GM19467 (cell line): ENCODE data around the gene ALKBH3.

Source experiments
- ATAC-seq: cut with Tn5 transposase; IDR thresholded peaks from one replicate; pipeline ENCODE4 v1.9.1; 2021; ENCODE audit warnings: mild to moderate bottlenecking, moderate library complexity; ENCODE audit not compliant: unreplicated experiment

Gene ALKBH3

GRCh38 chr11:43892851-43893250, 12.2 kb downstream of the ALKBH3 start:
- ATAC-seq, result no peak

GRCh38 chr11:43894546-43894945, 13.9 kb downstream of the ALKBH3 start:
- no peak for ATAC-seq

- ATAC-seq, result no peak
These were observed 15.0 kb downstream of the ALKBH3 start for GRCh38 chr11:43895601-43896000.

- no peak for ATAC-seq
These were observed 17.9 kb downstream of the ALKBH3 start for GRCh38 chr11:43898574-43898973.

GRCh38 chr11:43899094-43899493, 18.5 kb downstream of the ALKBH3 start:
- ATAC-seq, result no peak

- no peak for ATAC-seq
These were observed 20.9 kb downstream of the ALKBH3 start for GRCh38 chr11:43901551-43901950.

- ATAC-seq, result no peak
These were observed 22.4 kb downstream of the ALKBH3 start for GRCh38 chr11:43903078-43903477.

GRCh38 chr11:43903969-43904368, 23.3 kb downstream of the ALKBH3 start:
- ATAC-seq, result no peak

GRCh38 chr11:43904742-43905535, 24.3 kb downstream of the ALKBH3 start:
- no peak for ATAC-seq

GRCh38 chr11:43905813-43906241, 25.2 kb downstream of the ALKBH3 start:
- no peak for ATAC-seq

- no peak for ATAC-seq
These were observed 26.7 kb downstream of the ALKBH3 start for GRCh38 chr11:43907028-43907975.

- ATAC-seq, result no peak
These were observed 27.6 kb downstream of the ALKBH3 start for GRCh38 chr11:43908191-43908590.

- no peak for ATAC-seq
These were observed 28.1 kb downstream of the ALKBH3 start for GRCh38 chr11:43908683-43909082.

- no peak for ATAC-seq
These were observed 33.3 kb downstream of the ALKBH3 start for GRCh38 chr11:43913829-43914380.

GRCh38 chr11:43914466-43914865, 33.8 kb downstream of the ALKBH3 start:
- no peak for ATAC-seq

- ATAC-seq, result no peak
These were observed 36.0 kb downstream of the ALKBH3 start for GRCh38 chr11:43916621-43917020.

- ATAC-seq, result no peak
These were observed 37.2 kb downstream of the ALKBH3 start for GRCh38 chr11:43917851-43918250.

GRCh38 chr11:43918662-43919061, 38.0 kb downstream of the ALKBH3 start:
- ATAC-seq, result no peak

- ATAC-seq, result no peak
These were observed 39.4 kb downstream of the ALKBH3 start for GRCh38 chr11:43919852-43920597.

GRCh38 chr11:43920598-43921419, 40.2 kb downstream of the ALKBH3 start:
- ATAC-seq, result no peak
